GM18507 (cell line): Measurements from ENCODE around the gene POU1F1.
"Not testable (repeated sequence)": the region's sequence is repeated elsewhere in the genome, so short reads cannot be mapped to it uniquely, and the experiment has no call there.

Experiments used
- DNase-seq: peaks from one replicate; pipeline ENCODE4 v3.0.0; 2011; ENCODE audit warnings: low read depth; ENCODE audit not compliant: insufficient read length; ENCODE audit errors: extremely low spot score
- FAIRE-seq: peaks from 2 replicates; lab custom pipeline; 2011; peaks lifted over from hg19 to GRCh38; lab: Jason Lieb, UNC

The POU1F1 gene

DNA sequence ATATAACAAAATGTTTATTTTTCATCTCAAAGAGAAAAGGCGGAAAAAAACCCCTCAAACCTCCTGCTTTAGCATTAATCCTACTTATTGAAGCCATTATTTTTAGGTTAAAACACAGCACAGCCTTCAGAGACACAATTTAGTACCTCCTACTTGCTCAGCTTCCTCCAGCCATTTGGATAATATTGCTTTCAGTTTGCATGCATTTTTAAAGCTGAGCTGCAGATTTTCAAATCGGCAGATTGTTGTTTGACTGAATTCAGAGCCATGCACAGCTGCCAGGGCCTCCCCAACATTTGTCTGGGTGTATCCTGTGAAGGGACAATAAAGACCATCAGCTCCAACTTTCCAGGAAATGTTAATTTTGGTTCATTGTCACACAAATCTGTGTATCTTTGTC lies 14.5 kb downstream of the POU1F1 start:
- FAIRE-seq: no peak
- DNase-seq: no peak

DNA sequence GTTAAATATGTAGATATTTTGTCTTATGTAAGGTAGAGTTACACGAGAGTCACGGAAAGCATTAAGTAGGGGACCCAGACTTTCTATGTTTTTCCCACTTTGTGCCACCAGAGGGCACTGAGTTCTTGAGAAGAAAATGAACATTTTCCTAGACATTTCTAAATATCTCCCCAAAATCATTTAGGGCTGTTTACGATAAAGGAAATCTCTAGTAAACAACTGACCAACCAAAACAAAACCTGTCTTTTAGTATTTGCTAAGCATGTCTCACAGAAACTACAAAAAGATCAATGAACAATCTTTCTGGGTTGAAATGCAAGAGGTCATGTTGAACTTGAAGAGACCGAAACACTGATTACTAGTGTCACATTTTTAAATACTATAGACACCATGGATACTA lies 16.1 kb downstream of the POU1F1 start:
- peak; percentile 73 for FAIRE-seq
- DNase-seq: peak; percentile 2

DNA sequence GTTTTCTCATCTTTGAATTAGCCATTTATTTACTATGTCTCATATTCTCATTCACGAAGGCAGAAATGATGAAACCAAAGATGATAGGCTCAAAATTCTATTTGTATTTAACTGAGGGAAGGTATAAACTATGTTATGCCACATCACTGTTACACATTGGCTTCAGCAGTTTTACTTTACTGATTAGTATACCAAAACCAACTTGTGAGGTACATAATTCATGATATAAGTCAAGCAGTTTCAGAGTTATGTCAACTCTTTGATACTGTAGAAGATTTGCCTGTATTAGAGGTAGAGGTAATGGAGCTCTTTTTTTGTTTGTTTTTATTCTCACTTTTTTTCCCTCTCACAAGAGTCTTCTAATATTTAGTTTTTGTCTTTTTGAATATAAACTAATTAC lies 26.4 kb downstream of the POU1F1 start:
- DNase-seq: no peak
- FAIRE-seq: no peak

DNA sequence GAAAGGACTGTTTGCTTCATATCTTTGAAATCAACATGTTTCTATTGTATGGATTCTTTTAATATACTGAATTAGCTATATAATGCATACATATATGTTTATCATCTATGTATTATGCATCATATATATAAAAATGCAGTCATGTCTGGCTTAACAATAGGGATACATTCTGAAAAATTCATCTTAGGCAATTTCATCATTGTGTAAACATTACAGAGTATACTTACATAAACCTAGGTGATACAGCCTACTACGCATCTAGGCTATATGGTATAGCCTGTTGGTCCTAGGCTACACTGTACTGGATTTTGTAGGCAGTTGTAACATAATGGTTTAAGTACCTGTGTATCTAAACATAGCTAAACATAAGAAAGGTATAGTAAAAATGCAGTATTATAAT lies 27.6 kb downstream of the POU1F1 start:
- FAIRE-seq (no peak), DNase-seq (no peak)

DNA sequence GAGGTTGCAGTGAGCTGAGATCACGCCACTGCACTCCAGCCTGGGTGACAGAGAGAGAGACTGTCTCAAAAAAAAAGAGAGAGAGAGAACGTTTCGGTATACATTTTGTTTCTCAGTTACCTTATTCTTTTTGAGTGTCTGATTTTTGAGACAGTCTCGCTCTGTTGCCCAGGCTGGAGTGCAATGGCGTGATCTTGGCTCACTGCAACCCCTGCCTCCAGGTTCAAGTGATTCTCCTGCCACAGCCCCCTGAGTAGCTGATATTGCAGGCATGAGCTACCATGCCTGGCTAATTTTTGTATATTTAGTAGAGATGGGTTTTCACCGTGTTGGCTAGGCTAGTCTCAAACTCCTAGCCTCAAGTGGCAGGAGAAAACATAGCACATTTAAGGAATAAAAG lies 28.2 kb downstream of the POU1F1 start:
- FAIRE-seq, DNase-seq: not testable (repeated sequence)

DNA sequence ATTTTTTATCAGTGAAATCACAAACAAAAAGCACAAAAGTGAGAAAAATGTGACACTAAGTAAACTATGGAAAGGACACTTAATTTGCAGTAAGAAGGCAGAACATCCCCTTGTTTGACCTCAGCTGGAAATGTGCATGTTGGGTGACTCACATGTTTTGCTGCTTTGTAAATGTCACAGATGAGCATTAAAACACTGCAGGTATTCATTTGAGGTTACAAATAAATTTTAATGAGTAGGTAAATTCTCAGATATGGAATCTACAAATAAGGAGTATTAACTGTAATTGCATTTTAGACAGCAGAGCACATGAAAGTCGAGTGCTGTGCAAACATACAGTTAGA lies 29.0 kb downstream of the POU1F1 start:
- FAIRE-seq (no peak), DNase-seq (no peak)

DNA sequence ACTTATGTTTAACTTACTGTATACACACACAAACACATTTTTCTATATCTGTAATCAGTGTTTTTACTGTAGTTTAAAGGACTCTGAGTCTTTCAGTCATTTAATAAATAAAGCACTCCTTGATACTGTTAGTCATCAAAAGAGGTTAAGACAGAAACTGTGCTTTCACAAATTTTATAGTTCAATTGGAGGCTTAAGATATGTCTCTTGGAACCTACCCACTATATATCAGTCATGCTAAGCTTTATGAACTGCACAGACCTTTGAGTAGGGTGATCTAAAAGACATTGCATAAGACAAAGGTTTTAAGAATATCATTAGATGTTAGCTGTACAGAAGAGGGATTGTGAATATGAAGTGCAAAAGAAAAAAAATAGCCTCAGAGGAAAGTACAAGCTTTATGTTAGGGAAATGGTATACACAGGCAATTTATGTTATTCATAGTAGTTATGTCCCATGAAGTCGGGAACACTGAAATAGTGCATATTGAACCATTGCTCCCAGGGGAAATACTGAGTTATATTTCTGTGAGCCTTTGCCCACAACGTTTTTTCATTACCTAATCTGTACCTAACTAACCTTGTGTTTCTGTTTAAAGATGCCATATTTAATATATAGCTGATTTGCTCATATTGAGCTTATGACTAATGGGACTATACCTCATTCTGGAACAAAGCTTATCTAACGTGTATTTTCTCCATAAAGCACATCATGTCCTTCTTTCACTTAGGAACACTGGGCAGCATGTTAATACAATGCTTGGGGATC lies 29.5 kb downstream of the POU1F1 start:
- FAIRE-seq (no peak), DNase-seq (no peak)

- DNase-seq (no peak), FAIRE-seq (no peak)
Observed at GRCh38 chr3:87236093-87236492, 40.3 kb downstream of the POU1F1 start.

DNA sequence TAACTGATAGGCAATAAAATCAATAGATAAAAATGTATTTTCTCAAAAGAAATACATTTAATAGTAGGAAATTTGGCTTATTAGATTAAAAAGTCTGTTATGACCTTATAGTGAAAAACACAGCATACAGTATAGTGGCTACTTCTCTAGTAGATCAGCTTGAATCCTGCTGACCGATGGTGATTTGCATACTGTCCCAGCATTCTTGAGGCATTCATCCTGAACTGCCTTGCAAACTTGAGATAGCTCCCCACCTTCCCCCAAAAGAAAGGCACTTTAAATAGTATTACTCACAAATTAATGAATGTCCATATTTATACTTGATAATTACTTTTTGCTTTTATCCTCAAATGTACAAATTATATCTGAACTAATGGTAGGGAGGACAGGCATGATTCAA lies 42.6 kb downstream of the POU1F1 start:
- DNase-seq (no peak), FAIRE-seq (no peak)

DNA sequence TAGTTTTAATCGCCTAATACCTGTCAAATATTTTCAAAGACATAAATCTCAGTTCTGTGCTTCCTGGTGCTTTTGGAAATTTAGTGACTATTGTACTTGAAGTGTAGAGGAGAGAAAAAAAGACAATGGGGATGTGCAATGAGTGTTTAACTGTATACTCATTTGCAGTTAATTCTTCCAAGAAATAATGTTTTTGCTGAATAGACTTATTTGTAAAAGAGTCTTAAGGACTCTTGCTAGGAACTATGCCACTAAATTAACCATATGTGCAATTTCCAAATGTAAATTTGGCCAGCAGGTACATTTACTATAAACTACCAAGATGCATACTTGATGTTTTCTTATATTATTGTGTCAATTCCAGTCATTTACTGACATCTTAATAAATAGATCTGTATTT lies 47.3 kb downstream of the POU1F1 start:
- DNase-seq: no peak
- no peak for FAIRE-seq

- no peak for FAIRE-seq
Observed at GRCh38 chr3:87228316-87228715, 48.1 kb downstream of the POU1F1 start.

GRCh38 chr3:87227835-87228144 lies 48.6 kb downstream of the POU1F1 start:
- no peak for FAIRE-seq
- DNase-seq: no peak

More at GRCh38 chr3:87228316-87228715, 48.1 kb downstream of the POU1F1 start:
- DNase-seq: no peak

DNA sequence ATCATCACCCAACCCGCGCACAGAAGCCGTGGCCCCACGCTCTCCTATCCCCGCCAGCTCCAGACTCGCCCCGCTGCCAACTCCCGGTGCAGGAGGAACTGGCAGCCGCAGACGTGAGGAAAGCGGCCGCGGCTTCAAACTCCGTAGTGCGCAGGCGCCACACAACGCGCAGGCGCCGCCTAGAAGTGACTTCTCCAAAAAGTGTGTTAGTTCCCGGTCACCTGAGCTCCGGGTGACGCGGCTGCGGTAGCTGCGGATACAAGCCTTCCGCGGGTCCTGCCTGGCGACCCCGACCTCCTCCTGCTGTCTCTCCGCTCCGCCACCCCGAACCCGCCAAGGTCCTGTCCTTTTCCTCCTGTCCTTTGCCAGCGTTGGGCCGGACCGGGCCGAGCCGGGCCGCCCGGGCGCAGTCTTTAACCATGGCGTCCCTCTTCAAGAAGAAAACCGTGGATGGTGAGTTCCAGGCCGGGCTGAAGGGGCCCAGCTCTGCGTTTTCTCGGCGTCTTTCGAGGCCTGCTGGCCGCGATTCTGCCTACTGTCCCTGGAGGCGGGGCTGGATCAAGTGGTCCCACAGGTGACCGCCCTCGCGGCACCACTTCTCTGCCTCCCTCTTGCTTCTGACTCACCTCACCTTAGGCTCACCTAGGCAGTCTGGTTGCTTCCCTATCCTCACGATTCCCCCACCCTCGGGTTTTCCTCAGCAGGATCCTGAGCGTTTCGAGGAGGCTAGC lies 49.1 kb downstream of the POU1F1 start, which contains the start of gene CHMP2B:
TSS of gene CHMP2B (plus strand) at position 206 of the 731 bp plus-strand sequence. CDS start at position 420, 214 bp downstream.
- peak; percentile 93 for FAIRE-seq
- DNase-seq: peak; percentile 83

- DNase-seq: no peak
- no peak for FAIRE-seq
Observed at GRCh38 chr3:87225659-87226058, 50.7 kb downstream of the POU1F1 start.

- DNase-seq (no peak), FAIRE-seq (no peak)
Observed at GRCh38 chr3:87219611-87220010, 56.8 kb downstream of the POU1F1 start.

GRCh38 chr3:87218560-87218959 lies 57.8 kb downstream of the POU1F1 start:
- DNase-seq: no peak
- no peak for FAIRE-seq
